ENCODE data around the gene BMP3.

BMP3 gene

DNA sequence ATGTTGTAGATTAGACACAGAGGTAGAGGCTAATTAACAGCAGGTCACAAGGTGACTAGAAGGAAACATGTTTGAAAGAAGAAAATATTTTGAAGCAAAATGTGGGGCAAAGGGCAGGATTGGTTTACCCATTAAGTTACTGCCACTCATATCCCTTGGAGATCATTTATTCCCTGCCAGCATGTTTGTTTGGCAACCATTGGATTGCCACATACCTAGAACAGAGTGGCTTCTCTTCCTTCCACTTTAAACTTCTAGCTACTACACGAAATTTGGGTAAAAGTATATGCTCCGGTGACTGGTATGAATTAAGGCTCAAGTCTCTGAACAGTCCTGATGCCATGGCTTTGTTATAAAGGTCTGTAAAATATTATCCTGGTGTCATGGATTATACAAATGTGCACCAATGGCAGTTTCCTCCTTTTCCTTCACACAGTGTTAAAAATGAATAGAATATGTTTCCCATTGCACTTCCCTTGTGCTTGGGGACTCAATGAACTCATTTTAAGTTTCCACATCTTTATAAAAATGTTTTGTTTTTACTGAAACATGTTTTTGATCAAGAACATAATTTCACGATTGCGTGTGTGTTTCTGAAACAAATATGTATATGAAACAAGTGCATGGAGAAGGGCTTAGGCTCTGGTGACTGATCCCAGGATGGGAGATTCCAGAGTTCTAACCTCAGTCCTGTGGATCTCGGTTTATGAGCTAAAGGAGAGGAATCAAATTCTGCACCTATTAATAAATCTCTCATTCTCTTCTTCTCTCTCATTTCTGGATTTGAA is 12.3 kb downstream of the BMP3 start:
- DNase-seq: no peak

DNA sequence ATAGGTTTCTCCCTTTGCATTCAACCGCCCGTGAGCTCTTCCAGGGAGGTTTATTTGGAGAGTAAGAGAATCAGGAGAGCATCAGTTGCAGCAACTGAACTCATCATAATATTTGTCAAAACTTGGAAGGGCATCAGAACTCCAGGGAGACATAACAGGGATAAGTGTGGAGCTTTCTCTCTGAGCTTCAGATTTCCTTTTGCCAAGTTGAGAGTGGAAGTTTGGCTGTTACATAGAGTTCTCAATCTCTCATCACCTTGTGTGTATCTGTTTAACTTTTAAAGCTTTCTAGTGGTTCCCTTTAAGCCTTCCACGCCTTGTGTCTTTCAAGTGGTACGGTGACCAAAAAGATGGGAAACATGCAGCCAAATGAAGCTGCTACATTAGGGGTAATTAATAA is 18.8 kb downstream of the BMP3 start:
- DNase-seq: no peak

DNA sequence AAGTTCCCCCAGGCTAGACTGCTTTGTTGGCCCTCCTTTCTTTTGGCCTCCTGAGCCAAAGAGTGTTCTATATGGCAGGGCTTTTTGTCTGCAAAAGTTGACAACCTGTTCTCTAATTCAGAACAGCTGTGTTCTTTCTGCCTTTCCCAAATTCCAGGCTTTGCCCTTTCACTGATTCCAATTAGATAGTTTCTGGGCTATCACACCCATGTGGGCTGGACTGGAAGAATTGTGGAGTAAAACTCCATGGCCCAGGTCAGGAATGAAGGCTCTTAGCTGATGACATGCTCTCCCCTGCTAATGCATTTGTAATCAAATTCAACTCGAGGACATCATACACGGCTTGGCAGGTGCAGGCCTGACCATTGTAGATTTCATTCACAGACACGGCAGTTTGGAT is 19.4 kb downstream of the BMP3 start:
- no peak for DNase-seq

DNA sequence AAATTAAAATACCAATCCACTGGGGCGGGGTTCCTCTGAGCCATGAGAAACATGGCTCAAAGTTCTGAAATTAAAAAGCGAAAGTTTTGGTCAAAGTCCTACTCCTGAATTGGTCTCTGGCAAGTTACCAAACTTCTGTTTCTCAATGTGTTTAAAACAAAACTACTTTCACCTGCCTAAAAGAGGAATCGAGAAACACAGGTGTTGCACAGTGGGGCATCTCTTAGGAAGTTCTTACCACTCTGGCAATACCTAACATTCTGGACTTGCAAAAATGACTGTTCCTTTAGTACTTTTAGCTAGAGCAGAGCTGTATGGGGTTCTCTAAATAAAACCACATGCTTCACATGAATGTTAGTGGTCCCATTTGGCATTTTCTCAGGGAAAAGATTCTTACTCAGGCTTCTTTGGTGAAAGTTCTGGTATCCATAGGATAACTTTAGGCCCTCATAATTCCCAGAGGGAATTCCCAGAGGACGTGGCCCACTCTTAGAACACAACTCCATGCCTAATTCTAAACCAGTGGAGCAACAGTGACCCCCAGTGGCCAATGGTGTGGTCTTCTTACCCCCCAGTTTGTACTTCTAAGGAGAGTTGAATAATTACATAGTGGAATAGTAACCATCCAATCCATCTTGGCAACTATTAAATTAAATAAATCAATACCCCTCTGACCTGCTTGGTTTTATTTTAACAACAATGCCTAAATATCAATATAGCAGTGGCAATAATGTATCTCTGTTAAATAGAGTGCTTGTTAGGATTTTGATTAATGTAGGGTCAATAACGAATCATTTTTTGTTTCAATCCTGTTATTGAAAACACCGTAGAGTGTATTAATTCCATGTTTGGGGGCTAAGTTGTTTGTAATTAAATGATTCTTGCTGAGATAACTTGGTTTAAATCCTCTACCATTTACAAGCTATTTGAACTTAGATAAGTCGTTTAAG is 21.9 kb downstream of the BMP3 start:
- DNase-seq: peak; percentile 12

DNA sequence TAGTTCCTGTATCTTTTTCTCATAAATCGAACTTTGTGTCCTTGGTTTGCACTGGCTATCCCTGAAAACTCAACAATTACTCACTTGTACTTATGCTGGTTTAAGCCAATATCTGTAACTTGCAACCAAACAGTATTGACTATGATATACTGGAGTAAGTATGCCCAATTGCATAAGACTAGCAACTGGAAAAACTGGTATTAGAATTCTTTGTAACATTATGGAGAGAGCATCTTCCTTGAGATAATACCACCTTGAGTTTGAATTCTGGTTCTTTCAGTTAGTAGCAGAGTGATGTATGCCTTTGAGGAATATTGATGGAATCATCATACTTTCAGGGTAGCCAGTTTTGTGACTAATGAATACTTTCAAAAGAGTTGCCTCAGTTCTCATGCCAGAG is 28.1 kb downstream of the BMP3 start:
- DNase-seq: no peak

DNA sequence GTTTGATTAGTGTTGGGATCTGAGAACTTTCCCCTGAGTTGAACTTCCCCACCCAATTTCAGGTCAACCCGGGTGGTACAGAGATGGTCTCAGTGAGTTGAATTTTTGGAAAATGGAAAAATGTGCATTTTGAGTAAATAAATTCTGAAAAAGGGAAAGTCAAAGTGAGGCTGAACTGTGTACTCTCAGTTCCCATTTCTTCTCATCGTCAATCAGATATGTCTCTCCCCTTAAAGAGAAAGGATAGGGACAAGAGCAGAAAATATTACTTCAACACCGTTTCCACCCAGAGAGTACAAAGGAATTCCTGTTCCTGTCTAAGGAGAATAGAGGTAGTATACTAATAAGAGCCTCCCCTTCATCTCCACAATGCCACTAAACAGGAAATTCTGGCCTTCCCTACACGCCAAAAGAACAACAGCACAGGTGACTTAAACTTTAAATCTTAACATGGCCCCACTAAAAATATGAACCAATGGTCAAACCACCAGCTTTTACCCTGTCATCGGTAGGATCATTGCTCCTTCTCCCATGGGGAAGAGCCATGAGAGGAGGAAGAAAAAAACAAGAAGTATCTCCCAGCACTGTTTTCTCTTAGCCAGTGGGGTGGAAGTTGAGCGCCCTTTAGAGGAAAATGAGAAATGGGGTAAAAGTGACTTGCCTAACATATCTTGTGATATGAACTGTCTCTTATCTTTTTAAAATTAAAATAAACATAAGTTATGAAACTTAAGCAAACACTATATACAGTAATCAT is 30.3 kb downstream of the BMP3 start:
- DNase-seq: no peak

DNA sequence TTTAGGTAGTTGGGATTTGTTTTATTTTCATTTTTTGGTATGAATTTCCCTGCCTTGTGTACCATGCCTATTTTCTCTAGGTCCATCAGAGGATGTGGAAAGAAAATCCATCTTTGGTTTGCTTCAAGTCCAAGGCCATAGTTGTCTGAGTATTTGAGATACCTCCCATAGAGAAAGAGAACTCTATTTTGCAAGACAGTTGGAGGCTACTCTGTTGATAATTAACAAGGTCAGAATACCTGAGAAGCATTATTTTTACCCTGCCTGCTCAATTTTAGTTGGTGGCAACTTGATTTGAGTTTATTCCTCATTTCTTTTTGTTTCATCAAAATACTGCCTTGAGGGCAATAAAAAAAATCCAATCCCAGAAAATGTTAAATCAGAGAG is 30.8 kb downstream of the BMP3 start:
- no peak for DNase-seq

DNA sequence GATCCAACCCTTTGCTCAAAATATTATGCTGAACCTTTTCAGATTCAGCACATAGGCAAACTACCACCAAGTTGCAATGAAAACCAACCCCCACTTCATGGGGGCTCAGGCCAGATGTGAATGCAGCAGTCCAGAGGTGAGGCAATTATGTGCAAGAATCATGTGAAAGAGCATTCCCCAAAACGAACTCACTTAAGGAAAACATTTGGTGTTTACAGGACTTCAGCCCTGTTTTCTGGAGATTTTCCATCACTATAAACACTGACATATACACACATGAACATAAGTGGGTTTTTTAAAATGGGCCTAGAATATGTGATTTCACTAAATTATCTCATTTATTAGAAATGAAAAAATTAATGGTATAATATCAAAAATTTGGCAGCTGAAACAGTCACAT is 31.5 kb downstream of the BMP3 start:
- no peak for DNase-seq

DNA sequence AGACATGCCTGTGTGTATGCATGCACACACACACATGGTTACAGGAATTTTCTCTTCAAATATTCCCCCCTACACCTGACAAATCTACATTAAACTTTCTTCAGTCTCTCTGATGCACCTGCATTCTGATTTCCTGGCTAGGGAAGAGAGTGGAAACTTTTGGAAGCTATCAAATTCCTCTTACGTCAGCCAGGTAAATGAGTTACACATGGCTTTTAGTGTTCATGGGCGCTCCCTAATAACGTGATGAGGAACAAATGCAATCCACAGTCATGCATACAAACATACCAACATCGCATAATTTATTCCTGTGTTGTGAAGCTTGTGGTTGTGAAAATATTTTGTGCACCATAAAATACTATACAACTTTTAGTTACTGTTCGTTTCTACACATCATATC is 34.9 kb downstream of the BMP3 start:
- DNase-seq: no peak

DNA sequence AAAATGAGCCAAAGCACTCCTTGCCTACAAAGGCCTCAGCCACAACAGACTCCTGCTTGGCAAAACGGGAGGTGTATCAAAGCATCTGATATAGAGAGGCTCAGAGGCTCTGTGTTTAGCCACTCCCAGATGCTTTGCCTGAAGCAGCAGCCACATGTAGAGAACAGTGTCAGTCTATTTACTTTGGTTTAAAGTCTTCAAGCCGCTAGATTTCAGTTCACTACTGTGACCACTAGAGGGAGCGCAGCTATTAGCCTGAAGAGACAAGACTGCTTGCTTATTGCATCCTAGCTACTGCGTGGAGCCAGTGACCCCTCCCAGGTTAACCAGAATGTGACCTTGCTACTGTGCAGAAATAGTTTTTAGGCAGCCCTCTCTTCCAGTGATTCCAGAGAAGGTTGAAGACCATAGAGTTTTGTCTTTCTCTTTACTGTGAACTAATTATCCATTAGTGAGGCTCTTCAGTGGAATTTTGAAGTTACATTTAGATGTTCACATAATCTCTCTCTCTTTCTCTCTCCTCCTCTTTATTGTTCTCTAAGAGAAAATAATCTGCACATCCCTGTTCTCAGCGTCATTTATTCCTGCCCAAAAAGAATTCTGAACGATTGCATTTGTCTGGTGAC is 39.3 kb downstream of the BMP3 start:
- DNase-seq: peak; percentile 69

DNA sequence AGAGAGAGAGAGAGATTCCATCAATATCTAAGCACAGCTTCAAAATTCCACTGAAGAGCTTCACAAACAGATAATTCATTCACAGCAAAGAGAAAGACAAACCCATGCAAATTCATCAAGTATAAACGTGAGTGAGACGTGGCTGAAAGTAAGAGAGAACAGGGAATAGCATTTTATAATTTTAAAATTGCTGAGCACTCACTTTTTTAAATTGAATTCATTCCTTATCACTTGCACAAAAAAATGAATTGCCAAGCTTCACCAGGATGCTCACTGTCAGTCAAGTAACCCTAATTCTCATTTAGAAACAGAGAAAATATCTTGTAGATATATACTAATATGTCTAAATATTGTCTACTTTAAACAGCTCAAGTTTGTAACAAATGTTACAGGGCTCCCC is 40.5 kb downstream of the BMP3 start:
- DNase-seq: no peak

DNA sequence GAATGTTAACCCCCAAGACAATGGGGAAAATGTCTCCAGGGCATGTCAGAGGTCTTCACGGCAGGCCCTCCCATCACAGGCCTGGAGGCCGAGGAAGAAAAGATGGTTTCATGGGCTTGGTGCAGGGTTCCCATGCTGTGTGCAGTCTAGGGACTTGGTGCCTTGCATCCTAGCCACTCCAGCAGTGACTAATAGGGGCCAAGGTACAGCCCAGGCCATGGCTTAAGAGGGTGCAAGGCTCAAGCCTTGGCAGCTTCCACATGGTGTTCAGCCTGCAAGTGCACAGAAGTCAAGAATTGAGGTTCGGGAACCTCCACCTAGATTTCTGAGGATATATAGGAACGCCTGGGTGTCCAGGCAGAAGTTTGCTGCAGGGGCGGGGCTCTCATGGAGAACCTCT is 50.6 kb downstream of the BMP3 start:
- DNase-seq: no peak

DNA sequence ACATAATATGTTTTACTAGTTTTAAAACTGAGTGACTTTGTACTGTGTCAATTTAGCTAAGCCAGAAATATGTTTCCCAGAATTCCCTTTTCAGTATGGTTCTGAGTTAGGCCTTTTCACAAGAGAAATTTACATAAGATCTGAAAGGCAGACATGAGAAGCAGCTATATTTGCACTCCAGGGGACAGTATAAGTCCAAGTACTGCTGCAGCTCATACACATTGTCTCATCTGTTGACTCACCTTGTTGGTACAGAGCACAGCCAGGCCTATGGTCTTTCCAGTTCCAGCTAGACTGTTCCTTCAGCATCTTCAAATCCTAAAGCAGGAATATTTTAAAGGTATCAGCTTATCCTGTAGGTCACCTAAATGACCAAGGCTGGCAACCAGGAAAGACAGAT is 53.5 kb downstream of the BMP3 start:
- no peak for DNase-seq

DNA sequence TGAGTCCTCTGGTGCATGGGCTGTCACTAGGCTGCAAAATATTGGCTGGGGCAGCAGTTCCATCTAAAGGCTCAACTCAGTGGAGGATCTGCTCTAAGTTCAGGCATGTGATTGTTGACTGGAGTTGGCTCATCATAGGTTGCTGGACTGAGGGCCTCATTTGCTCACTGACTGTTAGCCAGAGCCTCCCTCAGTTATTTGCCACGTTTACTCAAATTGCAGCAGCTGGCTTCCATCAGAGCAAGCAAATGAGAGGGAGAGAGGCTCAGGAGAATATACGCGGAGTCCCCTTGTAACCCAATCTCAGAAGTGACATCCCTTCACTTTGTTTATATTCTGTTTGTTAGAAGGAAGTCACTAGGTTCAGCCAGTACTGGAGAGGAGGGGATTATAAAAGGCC is 54.1 kb downstream of the BMP3 start:
- no peak for DNase-seq

DNA sequence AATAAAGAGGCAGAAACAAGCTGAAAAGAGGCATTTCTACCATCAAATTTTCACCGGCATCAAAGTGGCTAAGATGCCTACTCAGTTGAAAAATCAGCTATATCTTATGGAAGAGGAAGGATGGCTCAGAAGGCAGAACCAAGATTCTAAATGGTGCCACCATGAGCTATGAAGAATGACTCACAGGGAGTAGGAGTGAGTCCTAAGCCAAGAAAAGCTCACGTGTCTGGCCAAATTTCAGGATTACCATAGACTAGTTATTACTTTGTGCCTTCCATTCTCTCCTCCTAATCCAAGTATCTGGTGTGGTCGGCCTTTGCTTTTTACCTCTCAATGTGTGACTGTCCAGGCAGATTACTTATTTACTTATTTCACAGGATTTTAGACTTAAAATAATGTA is 54.8 kb downstream of the BMP3 start:
- DNase-seq: no peak

DNA sequence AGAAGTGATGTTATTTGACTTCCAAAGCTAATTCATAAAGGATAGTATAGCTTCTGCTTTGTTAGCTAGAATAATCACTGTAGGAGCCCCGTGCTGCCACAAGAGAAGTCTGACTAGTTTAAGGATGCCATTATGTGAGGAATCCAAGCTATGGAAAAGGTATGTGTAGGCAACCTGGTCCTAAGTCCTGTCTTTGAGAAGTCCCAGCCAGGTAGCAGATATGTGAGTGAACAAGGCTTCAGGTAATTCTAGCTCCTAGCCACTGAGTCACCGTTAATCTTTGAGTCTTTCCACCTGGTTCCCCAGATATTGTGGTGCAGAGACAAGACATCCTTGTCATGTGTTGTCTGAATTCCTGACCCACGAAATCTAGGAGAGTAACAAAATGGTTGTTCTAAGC is 55.5 kb downstream of the BMP3 start:
- no peak for DNase-seq

DNA sequence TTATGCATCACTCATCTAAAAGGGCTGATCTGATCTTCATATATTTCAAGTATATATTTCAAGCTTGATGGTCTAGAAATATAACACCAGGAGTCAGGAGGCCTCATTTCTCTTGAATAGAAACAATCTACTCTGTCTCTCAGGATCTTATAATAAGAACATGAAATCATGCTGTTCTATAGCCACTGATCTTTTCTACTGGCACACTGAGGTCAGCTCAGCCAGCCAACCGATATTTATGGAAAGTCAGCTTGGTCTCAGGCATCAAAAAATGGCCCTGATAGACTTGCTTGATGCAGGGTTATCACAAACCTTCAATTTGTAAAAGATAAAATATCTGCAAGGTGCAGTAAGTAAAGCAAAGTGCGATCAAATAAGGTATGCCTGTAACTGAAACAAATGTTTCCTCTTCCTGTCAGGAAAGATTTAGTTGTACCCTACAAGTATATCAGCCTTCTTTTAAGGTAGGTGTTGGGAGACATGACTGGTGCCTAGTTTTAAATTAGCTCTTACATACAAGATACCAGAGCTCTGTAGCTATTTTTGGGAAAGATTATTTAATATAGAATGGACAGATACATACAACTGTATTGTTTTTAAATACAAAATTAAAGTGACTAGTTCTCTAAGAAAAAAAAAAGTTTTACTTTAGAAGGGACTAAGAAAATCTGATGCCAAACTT is 63.4 kb downstream of the BMP3 start:
- DNase-seq: no peak

DNA sequence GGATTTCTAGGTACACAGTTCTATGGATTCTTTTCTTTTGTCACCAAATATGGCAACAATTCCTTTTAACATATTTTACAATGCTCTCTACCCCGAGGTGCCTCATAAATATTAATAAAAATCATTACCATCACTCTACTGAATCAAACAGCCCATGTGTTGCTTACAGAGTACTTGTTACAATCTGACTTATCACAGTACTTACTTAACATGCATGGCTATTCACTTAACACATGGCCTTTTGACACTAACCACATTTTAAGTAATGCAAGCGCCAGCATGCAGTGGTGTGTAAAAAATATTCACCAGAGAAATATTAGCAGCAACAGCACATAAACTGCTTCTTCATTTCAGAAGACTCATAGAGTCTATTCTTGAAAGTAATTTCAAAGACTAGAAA is 64.9 kb downstream of the BMP3 start:
- DNase-seq: no peak

DNA sequence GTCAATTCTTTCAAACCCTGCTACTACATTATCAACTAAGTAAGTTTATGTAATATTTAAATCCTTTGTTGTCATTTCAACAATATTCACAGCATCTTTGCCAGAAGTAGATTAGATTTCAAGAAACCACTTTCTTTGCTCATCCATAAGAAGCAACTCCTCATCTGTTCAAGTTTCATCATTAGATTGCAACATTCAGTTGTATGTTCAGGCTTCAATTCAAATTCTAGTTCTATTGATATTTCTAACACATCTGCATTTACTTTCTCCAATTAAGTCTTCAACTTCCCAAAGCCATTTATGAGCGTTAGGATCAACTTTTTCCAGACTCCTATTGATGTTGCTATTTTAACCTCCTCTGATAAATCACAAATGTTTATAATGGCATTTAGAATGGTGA is 66.1 kb downstream of the BMP3 start:
- no peak for DNase-seq

DNA sequence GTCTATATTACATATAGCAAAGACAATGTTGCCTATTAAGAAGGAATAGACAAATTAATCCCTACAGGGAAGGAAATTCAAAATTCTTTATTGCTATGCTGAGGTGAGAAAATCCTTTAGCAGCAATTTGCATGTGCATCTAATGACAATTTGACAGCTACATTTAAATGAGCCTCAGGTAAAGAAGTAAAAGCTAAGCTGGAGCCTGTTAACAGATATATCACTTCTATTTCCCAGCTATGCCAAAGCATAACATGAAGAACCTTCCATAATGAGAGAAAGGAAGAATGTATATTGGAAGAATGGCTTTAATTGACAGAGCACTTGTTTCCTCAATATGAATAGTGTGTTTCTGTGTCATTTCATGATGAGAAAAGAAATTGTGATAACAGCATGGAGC is 71.6 kb downstream of the BMP3 start:
- no peak for DNase-seq

DNA sequence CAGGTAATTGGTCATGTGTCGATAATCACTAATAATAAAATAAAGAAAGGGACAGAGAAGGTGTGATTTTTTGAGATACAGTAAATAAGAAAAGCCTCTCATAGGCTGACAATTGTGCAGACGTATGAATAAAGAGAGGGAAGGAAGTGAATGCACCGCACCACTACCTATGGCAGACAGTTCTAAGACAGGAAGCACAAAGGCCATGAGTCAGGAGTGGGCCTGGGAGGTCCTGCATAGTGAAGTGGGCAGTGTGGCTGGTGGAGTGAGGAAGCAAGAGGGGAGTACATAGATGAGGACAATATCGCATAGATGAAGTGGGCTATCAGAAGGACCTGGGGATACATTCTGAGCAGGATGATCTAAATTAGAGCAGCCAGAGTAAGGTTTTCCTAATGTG is 75.6 kb downstream of the BMP3 start:
- no peak for DNase-seq

All from NCI-H1105 (cell line).